ENCODE measurements around the gene DNAJB6. TPM values are rescaled to one million over a fixed set of nuclear protein-coding genes. Genes with fewer than 3 reads are reported as not detected.

DNAJB6 gene
- total RNA-seq, 1 experiment from 2014 or later, result 82.5 TPM

DNA sequence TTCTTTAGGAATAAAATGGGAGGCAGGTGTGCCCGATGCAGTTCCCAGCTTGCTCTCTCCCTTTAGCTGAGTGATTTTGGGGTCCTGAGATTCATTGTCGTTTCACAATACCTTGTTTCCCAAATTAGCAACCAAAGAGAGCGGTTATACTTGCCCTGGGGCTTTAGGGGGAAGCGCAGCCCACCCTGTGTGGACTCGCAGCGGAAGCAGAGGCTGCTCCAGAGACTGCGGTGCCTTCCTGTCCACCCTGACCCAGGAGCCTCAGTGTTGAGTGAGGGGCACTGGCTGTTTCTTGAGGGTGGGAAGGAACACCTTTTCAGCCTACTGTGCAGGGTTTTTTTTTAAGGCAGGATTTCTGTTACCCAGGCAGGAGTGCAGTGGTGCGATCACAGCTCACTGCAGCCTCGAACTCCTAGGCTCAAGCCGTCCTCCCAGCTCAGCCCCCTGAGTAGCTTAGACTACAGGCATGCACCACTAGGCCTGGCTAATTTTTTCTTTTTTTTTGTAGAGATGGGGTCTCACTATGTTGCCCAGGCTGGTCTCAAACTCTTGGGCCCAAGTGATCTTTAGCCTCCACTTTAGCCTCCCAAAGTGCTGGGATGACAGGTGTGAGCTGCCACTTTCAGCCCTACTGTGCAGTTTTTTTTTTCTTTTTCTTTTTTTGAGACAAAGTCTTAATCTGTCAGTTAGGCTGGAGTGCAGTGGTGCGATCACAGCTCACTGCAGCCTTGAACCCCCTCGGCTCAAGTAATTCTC is 67.0 kb downstream of the DNAJB6 start:
- no peak overlapping the region for H3K4me2 ChIP-seq (ENCODE audit: low read length)
- no peak overlapping the region for H2AFZ ChIP-seq (ENCODE audit: low read depth, low read length, poor library complexity, severe bottlenecking)
- ChIA-PET RAD21 (ENCODE audit: low non-redundant PET in 1 of 2, low total read pairs in 2 of 2, uncharacterized antibody in 2 of 2, unreplicated experiment in 2 of 2) (no interaction called here), POLR2A (no interaction called here), CTCF (no interaction called here)
- H3K36me3 ChIP-seq (ENCODE audit: control insufficient read depth in 1 of 2, insufficient read depth in 2 of 2, low read length in 2 of 2), result no peaks in the 10 kb centered on the region
- DNase-seq (ENCODE audit: low read depth, low spot score), result no peak
- BruUV-seq (replicated peaks), result no TSS peak
- H3K27me3 ChIP-seq (ENCODE audit: insufficient read depth, low read length), result no peaks in the 10 kb centered on the region
- H3K27ac ChIP-seq (ENCODE audit: low read depth, low read length), result no peak overlapping the region
- no peaks in the 10 kb centered on the region for H3K4me1 ChIP-seq (ENCODE audit: control insufficient read depth in 1 of 2, insufficient read depth in 2 of 2, low read length in 2 of 2)
- no peaks in the 10 kb centered on the region; the same call in 1 of the 2 replicates for H4K20me1 ChIP-seq (ENCODE audit: insufficient read depth)
- H3K4me3 ChIP-seq (replicated peaks in 1 of 2; ENCODE audit: low read depth in 1 of 2, low read length in 2 of 2), result no peak overlapping the region
- peaks cover 6% of the 10 kb centered on the region; the same call in 1 of the 2 replicates for H3K79me2 ChIP-seq (ENCODE audit: insufficient read depth, low read length)
- H3K9ac ChIP-seq (ENCODE audit: low read length), result no peak overlapping the region
- intact Hi-C loops (cut with micrococcal nuclease), result no loop called here
- H3K9me3 ChIP-seq (ENCODE audit: control insufficient read depth in 1 of 2, insufficient read depth in 1 of 2, low read depth in 1 of 2, low read length in 2 of 2), result no peaks in the 10 kb centered on the region
- no peaks in the 10 kb centered on the region for H3K9me2 ChIP-seq (ENCODE audit: insufficient read depth)
- no peak for TF ChIP-seq SP1 (IDR thresholded peaks at IDR 0.05; ENCODE audit: low read depth)
- TF ChIP-seq, protein P1, sequence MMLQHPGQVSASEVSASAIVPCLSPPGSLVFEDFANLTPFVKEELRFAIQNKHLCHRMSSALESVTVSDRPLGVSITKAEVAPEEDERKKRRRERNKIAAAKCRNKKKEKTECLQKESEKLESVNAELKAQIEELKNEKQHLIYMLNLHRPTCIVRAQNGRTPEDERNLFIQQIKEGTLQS (IDR thresholded peaks at IDR 0.05), result no peak
- TF ChIP-seq ZFX (IDR thresholded peaks at IDR 0.05), result no peak
- TF ChIP-seq, protein P2, sequence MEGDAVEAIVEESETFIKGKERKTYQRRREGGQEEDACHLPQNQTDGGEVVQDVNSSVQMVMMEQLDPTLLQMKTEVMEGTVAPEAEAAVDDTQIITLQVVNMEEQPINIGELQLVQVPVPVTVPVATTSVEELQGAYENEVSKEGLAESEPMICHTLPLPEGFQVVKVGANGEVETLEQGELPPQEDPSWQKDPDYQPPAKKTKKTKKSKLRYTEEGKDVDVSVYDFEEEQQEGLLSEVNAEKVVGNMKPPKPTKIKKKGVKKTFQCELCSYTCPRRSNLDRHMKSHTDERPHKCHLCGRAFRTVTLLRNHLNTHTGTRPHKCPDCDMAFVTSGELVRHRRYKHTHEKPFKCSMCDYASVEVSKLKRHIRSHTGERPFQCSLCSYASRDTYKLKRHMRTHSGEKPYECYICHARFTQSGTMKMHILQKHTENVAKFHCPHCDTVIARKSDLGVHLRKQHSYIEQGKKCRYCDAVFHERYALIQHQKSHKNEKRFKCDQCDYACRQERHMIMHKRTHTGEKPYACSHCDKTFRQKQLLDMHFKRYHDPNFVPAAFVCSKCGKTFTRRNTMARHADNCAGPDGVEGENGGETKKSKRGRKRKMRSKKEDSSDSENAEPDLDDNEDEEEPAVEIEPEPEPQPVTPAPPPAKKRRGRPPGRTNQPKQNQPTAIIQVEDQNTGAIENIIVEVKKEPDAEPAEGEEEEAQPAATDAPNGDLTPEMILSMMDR (IDR thresholded peaks at IDR 0.05 in 2 of 3, conservative IDR thresholded peaks at IDR 0.05 in 1 of 3; ENCODE audit: borderline replicate concordance in 1 of 3, insufficient read depth in 1 of 3, low read depth in 2 of 3, low read length in 2 of 3), result no peak
- TF ChIP-seq CEBPB (IDR thresholded peaks at IDR 0.05; ENCODE audit: low read depth), result no peak
- no peak for TF ChIP-seq TCF7L2 (IDR thresholded peaks at IDR 0.05; ENCODE audit: borderline replicate concordance, extremely low read depth, insufficient read depth, insufficient read length)
- no peak for TF ChIP-seq EZH2phosphoT487 (IDR thresholded peaks at IDR 0.05; ENCODE audit: borderline replicate concordance)
- TF ChIP-seq EGR1 (IDR thresholded peaks at IDR 0.05; ENCODE audit: low read depth), result no peak
- TF ChIP-seq, protein P3, sequence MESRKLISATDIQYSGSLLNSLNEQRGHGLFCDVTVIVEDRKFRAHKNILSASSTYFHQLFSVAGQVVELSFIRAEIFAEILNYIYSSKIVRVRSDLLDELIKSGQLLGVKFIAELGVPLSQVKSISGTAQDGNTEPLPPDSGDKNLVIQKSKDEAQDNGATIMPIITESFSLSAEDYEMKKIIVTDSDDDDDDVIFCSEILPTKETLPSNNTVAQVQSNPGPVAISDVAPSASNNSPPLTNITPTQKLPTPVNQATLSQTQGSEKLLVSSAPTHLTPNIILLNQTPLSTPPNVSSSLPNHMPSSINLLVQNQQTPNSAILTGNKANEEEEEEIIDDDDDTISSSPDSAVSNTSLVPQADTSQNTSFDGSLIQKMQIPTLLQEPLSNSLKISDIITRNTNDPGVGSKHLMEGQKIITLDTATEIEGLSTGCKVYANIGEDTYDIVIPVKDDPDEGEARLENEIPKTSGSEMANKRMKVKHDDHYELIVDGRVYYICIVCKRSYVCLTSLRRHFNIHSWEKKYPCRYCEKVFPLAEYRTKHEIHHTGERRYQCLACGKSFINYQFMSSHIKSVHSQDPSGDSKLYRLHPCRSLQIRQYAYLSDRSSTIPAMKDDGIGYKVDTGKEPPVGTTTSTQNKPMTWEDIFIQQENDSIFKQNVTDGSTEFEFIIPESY (IDR thresholded peaks at IDR 0.05; ENCODE audit: extremely low read depth, insufficient replicate concordance, low read length), result no peak
- no peak for TF ChIP-seq CBX3 (IDR thresholded peaks at IDR 0.05; ENCODE audit: low read depth)
- TF ChIP-seq, protein P4, sequence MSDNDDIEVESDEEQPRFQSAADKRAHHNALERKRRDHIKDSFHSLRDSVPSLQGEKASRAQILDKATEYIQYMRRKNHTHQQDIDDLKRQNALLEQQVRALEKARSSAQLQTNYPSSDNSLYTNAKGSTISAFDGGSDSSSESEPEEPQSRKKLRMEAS (IDR thresholded peaks at IDR 0.05), result no peak
- TF ChIP-seq SIN3A (IDR thresholded peaks at IDR 0.05; ENCODE audit: low read depth), result no peak
- TF ChIP-seq SRF (IDR thresholded peaks at IDR 0.05; ENCODE audit: low read depth), result no peak
- TF ChIP-seq FOSL1 (IDR thresholded peaks at IDR 0.05; ENCODE audit: low read depth), result no peak
- no peak for TF ChIP-seq YY1 (IDR thresholded peaks at IDR 0.05; ENCODE audit: extremely low read depth, insufficient replicate concordance, low read depth, low read length)
- TF ChIP-seq POLR2AphosphoS5 (IDR thresholded peaks at IDR 0.05; ENCODE audit: low read depth, low read length), result no peak
- no peak for TF ChIP-seq RAD21 (IDR thresholded peaks at IDR 0.05; ENCODE audit: low read depth)
- no peak for ATAC-seq
